Measurements from ENCODE around the gene ANK3.

GRCh38 chr10:60212195-60212594 lies 177.5 kb downstream of the ANK3 start:
- TF ChIP-seq CTCF (IDR thresholded peaks at IDR 0.05 in 8 of 11, conservative IDR thresholded peaks at IDR 0.05 in 3 of 11) (no peak), POLR2A (IDR thresholded peaks at IDR 0.05) (no peak), POLR2AphosphoS5 (IDR thresholded peaks at IDR 0.05) (no peak)

Data from spleen (tissue), 7 donors.